MM.1S (cell line): ENCODE measurements around the gene CLDN4.
"Not testable (repeated sequence)": the region's sequence is repeated elsewhere in the genome, so short reads cannot be mapped to it uniquely, and the experiment has no call there.

ENCODE experiments used
- DNase-seq: peaks from one replicate; pipeline ENCODE4 v3.0.0-alpha.2; 2015
- H2AFZ ChIP-seq: fragments of 300-600 bp; sonication (generic); 2 replicates; pipeline ENCODE4 v1.6.0; 2016; ENCODE audit warnings: antibody characterized with exemption, low read length
- H3F3A ChIP-seq: fragments of 300-600 bp; sonication (generic); 2 replicates; pipeline ENCODE4 v1.6.1; 2016; ENCODE audit warnings: mild to moderate bottlenecking, antibody characterized with exemption, low read length, moderate library complexity, mixed read lengths; ENCODE audit not compliant: insufficient read depth
- H3K27ac ChIP-seq: fragments of 300-600 bp; sonication (generic); 2 replicates; pipeline ENCODE4 v1.5.1; 2016; ENCODE audit warnings: mild to moderate bottlenecking, low read length
- H3K27me3 ChIP-seq: fragments of 300-600 bp; sonication (generic); replicated peaks from 2 replicates; pipeline ENCODE4 v1.6.0; 2016; ENCODE audit warnings: low read length; ENCODE audit not compliant: insufficient read depth
- H3K36me3 ChIP-seq: fragments of 300-600 bp; sonication (generic); replicated peaks from 2 replicates; pipeline ENCODE4 v1.6.1; 2016; ENCODE audit warnings: mild to moderate bottlenecking, low read length, mixed read lengths; ENCODE audit not compliant: insufficient read depth
- H3K4me1 ChIP-seq: fragments of 300-600 bp; sonication (generic); 2 replicates; pipeline ENCODE4 v1.6.1; 2016; ENCODE audit warnings: low read length, mixed read lengths
- H3K4me2 ChIP-seq: fragments of 300-600 bp; sonication (generic); 2 replicates; pipeline ENCODE4 v1.6.0; 2016; ENCODE audit warnings: low read depth, low read length
- H3K4me3 ChIP-seq: fragments of 300-600 bp; sonication (generic); 2 replicates; pipeline ENCODE4 v1.5.1; 2016; ENCODE audit warnings: low read length, mixed read lengths
- H3K79me2 ChIP-seq: fragments of 300-600 bp; sonication (generic); 2 replicates; pipeline ENCODE4 v1.6.1; 2016; ENCODE audit warnings: mixed run types, low read length, mixed read lengths
- H3K9ac ChIP-seq: fragments of 300-600 bp; sonication (generic); 2 replicates; pipeline ENCODE4 v1.6.1; 2016; ENCODE audit warnings: low read length, mixed read lengths
- H3K9me2 ChIP-seq: fragments of 300-600 bp; sonication (generic); replicated peaks from 2 replicates; pipeline ENCODE4 v1.6.1; 2016; ENCODE audit warnings: mild to moderate bottlenecking, low read length, mixed read lengths; ENCODE audit not compliant: insufficient read depth
- H3K9me3 ChIP-seq: fragments of 300-600 bp; sonication (generic); replicated peaks from 2 replicates; pipeline ENCODE4 v1.6.1; 2016; ENCODE audit warnings: mild to moderate bottlenecking, low read length, mixed read lengths; ENCODE audit not compliant: insufficient read depth
- H4K20me1 ChIP-seq: fragments of 300-600 bp; sonication (generic); 2 replicates; pipeline ENCODE4 v1.6.1; 2016; ENCODE audit warnings: mild to moderate bottlenecking, low read length, moderate library complexity, mixed read lengths; ENCODE audit not compliant: insufficient read depth
- EZH2 ChIP-seq: fragments of 300-600 bp; sonication (generic); optimal IDR thresholded peaks from 2 replicates; pipeline ENCODE3; 2017; ENCODE audit warnings: low read depth, mild to moderate bottlenecking, antibody characterized with exemption, low read length, mixed read lengths
- EZH2phosphoT487 ChIP-seq: fragments of 300-600 bp; sonication (generic); IDR thresholded peaks from 2 replicates; pipeline ENCODE4 v1.6.1; 2018; ENCODE audit warnings: antibody characterized with exemption, low read length
- TF ChIP-seq, protein P1 (sequence below): fragments of 300-600 bp; sonication (generic); IDR thresholded peaks from 2 replicates; pipeline ENCODE4 v1.5.1; 2016; ENCODE audit warnings: antibody characterized with exemption, low read length, mixed read lengths

Gene CLDN4, protein sequence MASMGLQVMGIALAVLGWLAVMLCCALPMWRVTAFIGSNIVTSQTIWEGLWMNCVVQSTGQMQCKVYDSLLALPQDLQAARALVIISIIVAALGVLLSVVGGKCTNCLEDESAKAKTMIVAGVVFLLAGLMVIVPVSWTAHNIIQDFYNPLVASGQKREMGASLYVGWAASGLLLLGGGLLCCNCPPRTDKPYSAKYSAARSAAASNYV

DNA sequence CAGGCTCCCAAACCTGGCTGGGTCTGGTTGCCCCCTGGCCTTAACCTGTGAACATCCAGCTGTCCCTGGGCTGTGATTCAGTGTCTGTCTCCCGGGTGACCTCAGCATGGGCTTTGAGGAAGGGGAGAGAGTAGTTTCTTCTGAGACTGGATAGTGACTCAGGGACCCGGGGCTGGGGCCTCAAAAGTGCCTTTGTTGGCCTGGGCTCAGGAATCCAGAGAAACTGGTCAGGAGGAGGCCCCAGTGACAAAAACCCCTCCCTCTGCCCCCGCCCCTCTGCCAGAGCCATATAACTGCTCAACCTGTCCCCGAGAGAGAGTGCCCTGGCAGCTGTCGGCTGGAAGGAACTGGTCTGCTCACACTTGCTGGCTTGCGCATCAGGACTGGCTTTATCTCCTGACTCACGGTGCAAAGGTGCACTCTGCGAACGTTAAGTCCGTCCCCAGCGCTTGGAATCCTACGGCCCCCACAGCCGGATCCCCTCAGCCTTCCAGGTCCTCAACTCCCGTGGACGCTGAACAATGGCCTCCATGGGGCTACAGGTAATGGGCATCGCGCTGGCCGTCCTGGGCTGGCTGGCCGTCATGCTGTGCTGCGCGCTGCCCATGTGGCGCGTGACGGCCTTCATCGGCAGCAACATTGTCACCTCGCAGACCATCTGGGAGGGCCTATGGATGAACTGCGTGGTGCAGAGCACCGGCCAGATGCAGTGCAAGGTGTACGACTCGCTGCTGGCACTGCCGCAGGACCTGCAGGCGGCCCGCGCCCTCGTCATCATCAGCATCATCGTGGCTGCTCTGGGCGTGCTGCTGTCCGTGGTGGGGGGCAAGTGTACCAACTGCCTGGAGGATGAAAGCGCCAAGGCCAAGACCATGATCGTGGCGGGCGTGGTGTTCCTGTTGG lies at the start of gene CLDN4:
CLDN4 (plus strand) TSS at position 316 of the 903 bp plus-strand sequence; CDS start at position 522, 206 bp downstream.
- H3K4me3 ChIP-seq, result no peak within 1 kb of the TSS
- H3F3A ChIP-seq, result no peaks in the 10 kb centered on the region
- peaks cover 4% of the 10 kb centered on the region; the same call in 1 of the 2 replicates for H3K4me1 ChIP-seq
- H3K9me2 ChIP-seq, result no peaks in the 10 kb centered on the region
- H3K4me2 ChIP-seq, result no peak within 1 kb of the TSS
- H4K20me1 ChIP-seq, result no peaks in the 10 kb centered on the region
- no peak within 1 kb of the TSS for H3K9ac ChIP-seq
- H3K79me2 ChIP-seq, result no peaks in the 10 kb centered on the region
- no peaks in the 10 kb centered on the region for H3K9me3 ChIP-seq
- no peak within 1 kb of the TSS for H2AFZ ChIP-seq
- no peak within 1 kb of the TSS for H3K27ac ChIP-seq
- no peak for TF ChIP-seq EZH2
- no peak for TF ChIP-seq EZH2phosphoT487
- TF ChIP-seq, protein P1, sequence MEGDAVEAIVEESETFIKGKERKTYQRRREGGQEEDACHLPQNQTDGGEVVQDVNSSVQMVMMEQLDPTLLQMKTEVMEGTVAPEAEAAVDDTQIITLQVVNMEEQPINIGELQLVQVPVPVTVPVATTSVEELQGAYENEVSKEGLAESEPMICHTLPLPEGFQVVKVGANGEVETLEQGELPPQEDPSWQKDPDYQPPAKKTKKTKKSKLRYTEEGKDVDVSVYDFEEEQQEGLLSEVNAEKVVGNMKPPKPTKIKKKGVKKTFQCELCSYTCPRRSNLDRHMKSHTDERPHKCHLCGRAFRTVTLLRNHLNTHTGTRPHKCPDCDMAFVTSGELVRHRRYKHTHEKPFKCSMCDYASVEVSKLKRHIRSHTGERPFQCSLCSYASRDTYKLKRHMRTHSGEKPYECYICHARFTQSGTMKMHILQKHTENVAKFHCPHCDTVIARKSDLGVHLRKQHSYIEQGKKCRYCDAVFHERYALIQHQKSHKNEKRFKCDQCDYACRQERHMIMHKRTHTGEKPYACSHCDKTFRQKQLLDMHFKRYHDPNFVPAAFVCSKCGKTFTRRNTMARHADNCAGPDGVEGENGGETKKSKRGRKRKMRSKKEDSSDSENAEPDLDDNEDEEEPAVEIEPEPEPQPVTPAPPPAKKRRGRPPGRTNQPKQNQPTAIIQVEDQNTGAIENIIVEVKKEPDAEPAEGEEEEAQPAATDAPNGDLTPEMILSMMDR, result no peak
- no peak for DNase-seq
- H3K27me3 ChIP-seq, result no peaks in the 10 kb centered on the region
- no peaks in the 10 kb centered on the region for H3K36me3 ChIP-seq

DNA sequence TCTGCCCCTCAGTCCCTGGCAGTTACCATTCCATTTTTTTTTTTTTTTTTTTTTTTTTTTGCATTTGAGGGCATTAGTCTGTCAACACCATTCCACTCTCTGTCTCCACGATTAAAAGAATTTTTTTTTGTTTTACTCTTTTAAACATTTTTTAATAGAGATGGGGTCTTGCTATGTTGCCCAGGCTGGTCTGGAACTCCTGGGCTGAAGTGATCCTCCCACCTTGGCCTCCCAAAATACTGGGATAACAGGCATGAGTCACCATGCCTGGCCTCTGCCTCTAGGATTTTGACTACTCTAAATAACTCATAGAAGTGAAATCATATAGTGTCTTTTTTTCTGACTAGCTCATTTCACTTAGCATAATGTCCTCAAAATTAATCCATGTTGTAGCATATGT lies 44.2 kb upstream of the CLDN4 start:
- Histone ChIP-seq H3K27ac (no peak overlapping the region), H3K9me2 (no peaks in the 10 kb centered on the region), H3K9me3 (no peaks in the 10 kb centered on the region), H3K4me1 (no peaks in the 10 kb centered on the region), H3K36me3 (no peaks in the 10 kb centered on the region), H3K9ac (no peak overlapping the region), H3K27me3 (no peaks in the 10 kb centered on the region), H3K4me3 (no peak overlapping the region), H3K79me2 (no peaks in the 10 kb centered on the region), H3K4me2 (no peak overlapping the region), H3F3A (no peaks in the 10 kb centered on the region), H4K20me1 (no peaks in the 10 kb centered on the region), H2AFZ (no peak overlapping the region)
- TF ChIP-seq EZH2, result no peak
- TF ChIP-seq, protein P1, result no peak
- TF ChIP-seq EZH2phosphoT487, result no peak
- no peak for DNase-seq

DNA sequence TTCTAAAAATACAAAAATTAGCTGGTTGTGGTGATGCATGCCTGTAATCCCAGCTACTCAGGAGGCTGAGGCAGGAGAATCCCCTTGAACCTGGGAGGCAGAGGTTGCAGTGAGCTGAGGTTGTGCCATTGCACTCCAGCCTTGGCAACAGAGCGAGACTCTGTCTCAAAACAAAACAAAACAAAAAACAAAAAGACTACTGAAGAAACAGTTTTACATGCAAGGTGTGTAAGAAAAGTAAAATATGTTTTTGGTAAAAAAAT lies 43.1 kb upstream of the CLDN4 start:
- H3K9me3 ChIP-seq, H3K9ac ChIP-seq, H3K4me1 ChIP-seq, H3K4me3 ChIP-seq, H3K36me3 ChIP-seq, H4K20me1 ChIP-seq, H3F3A ChIP-seq, H3K27me3 ChIP-seq, DNase-seq, H2AFZ ChIP-seq, H3K79me2 ChIP-seq, H3K9me2 ChIP-seq, H3K27ac ChIP-seq, H3K4me2 ChIP-seq: not testable (repeated sequence)

- Histone ChIP-seq H3K4me3 (no peak overlapping the region), H3F3A (no peaks in the 10 kb centered on the region), H3K36me3 (no peaks in the 10 kb centered on the region), H3K4me2 (no peak overlapping the region), H4K20me1 (no peaks in the 10 kb centered on the region), H3K27ac (no peak overlapping the region), H3K4me1 (no peaks in the 10 kb centered on the region), H2AFZ (no peak overlapping the region), H3K27me3 (no peaks in the 10 kb centered on the region), H3K9me3 (no peaks in the 10 kb centered on the region), H3K79me2 (no peaks in the 10 kb centered on the region), H3K9ac (no peak overlapping the region), H3K9me2 (no peaks in the 10 kb centered on the region)
- no peak for DNase-seq
- no peak for TF ChIP-seq EZH2
- no peak for TF ChIP-seq EZH2phosphoT487
- TF ChIP-seq, protein P1, result no peak
Measured at GRCh38 chr7:73789051-73789450, 41.7 kb upstream of the CLDN4 start.

- not testable (repeated sequence) for H3K9ac ChIP-seq, H3K4me3 ChIP-seq, H3K27me3 ChIP-seq, H3F3A ChIP-seq, H3K36me3 ChIP-seq, H3K79me2 ChIP-seq, H3K4me2 ChIP-seq, H3K9me3 ChIP-seq, H3K9me2 ChIP-seq, H3K4me1 ChIP-seq, DNase-seq, H3K27ac ChIP-seq, H2AFZ ChIP-seq, H4K20me1 ChIP-seq
Measured at GRCh38 chr7:73791170-73791690, 39.6 kb upstream of the CLDN4 start.
